Measurements from ENCODE around the gene KIF15. TPM values are rescaled to one million over a fixed set of nuclear protein-coding genes. Genes with fewer than 3 reads are reported as not detected.

Gene KIF15, protein sequence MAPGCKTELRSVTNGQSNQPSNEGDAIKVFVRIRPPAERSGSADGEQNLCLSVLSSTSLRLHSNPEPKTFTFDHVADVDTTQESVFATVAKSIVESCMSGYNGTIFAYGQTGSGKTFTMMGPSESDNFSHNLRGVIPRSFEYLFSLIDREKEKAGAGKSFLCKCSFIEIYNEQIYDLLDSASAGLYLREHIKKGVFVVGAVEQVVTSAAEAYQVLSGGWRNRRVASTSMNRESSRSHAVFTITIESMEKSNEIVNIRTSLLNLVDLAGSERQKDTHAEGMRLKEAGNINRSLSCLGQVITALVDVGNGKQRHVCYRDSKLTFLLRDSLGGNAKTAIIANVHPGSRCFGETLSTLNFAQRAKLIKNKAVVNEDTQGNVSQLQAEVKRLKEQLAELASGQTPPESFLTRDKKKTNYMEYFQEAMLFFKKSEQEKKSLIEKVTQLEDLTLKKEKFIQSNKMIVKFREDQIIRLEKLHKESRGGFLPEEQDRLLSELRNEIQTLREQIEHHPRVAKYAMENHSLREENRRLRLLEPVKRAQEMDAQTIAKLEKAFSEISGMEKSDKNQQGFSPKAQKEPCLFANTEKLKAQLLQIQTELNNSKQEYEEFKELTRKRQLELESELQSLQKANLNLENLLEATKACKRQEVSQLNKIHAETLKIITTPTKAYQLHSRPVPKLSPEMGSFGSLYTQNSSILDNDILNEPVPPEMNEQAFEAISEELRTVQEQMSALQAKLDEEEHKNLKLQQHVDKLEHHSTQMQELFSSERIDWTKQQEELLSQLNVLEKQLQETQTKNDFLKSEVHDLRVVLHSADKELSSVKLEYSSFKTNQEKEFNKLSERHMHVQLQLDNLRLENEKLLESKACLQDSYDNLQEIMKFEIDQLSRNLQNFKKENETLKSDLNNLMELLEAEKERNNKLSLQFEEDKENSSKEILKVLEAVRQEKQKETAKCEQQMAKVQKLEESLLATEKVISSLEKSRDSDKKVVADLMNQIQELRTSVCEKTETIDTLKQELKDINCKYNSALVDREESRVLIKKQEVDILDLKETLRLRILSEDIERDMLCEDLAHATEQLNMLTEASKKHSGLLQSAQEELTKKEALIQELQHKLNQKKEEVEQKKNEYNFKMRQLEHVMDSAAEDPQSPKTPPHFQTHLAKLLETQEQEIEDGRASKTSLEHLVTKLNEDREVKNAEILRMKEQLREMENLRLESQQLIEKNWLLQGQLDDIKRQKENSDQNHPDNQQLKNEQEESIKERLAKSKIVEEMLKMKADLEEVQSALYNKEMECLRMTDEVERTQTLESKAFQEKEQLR (N-terminal part only)
- 2.2 TPM for total RNA-seq

DNA sequence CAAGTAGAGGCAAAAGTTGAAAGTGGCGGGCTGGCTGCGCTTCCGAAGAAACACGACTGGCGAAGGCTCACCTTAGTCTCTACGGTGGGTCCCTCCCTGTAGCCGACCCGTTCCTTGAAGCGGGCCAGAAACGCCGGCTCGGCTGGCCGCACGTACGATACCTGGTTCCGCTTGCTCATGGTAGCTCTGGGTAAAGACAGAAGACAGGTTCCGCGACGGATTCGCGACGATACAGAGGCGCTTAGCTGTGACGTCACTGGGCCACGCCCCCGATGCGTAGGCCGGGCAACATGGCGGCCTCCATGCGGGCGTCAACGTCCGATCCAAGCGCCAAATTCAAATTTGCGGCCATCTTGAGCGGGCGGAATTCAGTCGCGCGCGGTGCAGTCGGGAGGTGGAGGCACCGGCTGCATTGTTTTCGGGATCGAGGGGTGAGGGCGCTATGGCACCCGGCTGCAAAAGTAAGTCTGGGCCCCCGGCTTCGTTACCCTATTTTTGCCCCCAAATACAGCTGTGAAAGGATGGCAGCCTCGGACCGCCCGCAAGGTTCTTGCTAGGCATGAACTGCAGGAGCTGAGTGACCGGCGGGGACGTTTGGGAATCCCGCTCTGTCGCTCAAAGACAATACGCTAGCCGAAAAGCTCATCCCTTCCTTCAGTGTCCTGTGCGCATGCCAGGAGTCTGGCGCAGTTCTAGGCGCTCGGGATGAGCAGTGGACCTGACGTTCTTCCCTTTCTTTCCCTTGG is at the start of gene KIF15, which contains the start of gene KIAA1143:
Gene KIF15, plus strand, starts transcription at position 371 of the 746 bp plus-strand sequence. Its CDS starts 72 bp downstream, at position 443.
Gene KIAA1143, minus strand, starts transcription at position 196 of the 746 bp plus-strand sequence. Its CDS starts 17 bp downstream, at position 179.
- intact Hi-C loops (cut with DNase I) = no loop called here
- TF ChIP-seq POLR2AphosphoS5 (IDR thresholded peaks at IDR 0.05; ENCODE audit: insufficient read depth in 1 of 2, low read depth in 1 of 2) = peak; percentile 90 to 92
- TF ChIP-seq, protein P1, sequence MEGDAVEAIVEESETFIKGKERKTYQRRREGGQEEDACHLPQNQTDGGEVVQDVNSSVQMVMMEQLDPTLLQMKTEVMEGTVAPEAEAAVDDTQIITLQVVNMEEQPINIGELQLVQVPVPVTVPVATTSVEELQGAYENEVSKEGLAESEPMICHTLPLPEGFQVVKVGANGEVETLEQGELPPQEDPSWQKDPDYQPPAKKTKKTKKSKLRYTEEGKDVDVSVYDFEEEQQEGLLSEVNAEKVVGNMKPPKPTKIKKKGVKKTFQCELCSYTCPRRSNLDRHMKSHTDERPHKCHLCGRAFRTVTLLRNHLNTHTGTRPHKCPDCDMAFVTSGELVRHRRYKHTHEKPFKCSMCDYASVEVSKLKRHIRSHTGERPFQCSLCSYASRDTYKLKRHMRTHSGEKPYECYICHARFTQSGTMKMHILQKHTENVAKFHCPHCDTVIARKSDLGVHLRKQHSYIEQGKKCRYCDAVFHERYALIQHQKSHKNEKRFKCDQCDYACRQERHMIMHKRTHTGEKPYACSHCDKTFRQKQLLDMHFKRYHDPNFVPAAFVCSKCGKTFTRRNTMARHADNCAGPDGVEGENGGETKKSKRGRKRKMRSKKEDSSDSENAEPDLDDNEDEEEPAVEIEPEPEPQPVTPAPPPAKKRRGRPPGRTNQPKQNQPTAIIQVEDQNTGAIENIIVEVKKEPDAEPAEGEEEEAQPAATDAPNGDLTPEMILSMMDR (IDR thresholded peaks at IDR 0.05) = no peak

DNA sequence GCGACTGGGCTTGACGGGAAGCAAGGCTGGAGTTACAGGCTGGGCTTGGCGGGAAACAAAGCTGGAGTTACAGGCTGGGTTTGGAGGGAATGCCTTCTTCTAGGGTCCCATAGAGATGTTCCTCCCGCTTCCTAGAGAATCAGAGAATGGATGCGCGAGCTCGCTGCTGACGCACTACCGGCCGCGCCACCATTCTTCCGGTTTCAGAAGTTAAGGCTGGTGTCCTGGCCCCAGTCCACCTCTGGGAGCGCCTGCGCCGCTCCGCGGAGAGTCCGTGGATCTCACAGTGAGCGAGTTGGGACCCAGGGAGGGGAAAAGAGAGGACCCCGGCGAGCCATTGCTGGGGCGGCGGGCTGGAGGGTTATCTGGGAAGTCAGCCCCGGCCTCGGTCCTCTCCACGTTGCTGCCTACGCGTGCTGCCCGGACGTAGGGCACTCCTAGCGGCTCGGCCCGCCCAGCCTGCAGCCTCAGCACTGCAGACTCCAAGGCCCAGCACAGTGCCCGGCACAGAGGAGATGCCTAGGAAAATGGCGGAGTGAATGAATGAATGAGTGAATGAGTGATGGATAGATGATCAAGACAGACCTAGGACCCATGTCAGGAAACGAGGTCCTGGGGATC is 49.0 kb upstream of the KIF15 start, which contains the start of gene ZNF502:
Gene ZNF502, plus strand, starts transcription at position 206 of the 621 bp plus-strand sequence. CDS start 7,602 bp downstream, outside the sequence.
- H3K36me3 ChIP-seq = peaks cover 0 to 3% of the 10 kb centered on the region in 2 donors
- intact Hi-C loops (cut with DNase I) = no loop called here
- H3K27me3 ChIP-seq = no peaks in the 10 kb centered on the region
- TF ChIP-seq, protein P1 (IDR thresholded peaks at IDR 0.05) = peak in 1 of 3 experiments; percentile 15
- TF ChIP-seq POLR2AphosphoS5 (IDR thresholded peaks at IDR 0.05; ENCODE audit: insufficient read depth in 1 of 2, low read depth in 1 of 2) (peak; percentile 72 to 80), POLR2A (IDR thresholded peaks at IDR 0.05) (no peak)
- no peak within 1 kb of the TSS for H3K27ac ChIP-seq
- no peak for DNase-seq (ENCODE audit: extremely low spot score in 2 of 2)
- no peaks in the 10 kb centered on the region for H3K4me1 ChIP-seq
- H3K4me3 ChIP-seq = peak within 1 kb of the TSS; percentile 69 to 78
- peaks cover 2% of the 10 kb centered on the region for H3K9me3 ChIP-seq

More for the DNA sequence above, at the start of gene KIF15, which contains the start of gene KIAA1143:
- Histone ChIP-seq H3K27ac (peak within 1 kb of the TSS; percentile 68), H3K27me3 (no peaks in the 10 kb centered on the region), H3K36me3 (peaks cover 0 to 6% of the 10 kb centered on the region in 2 donors), H3K4me3 (peak within 1 kb of the TSS; percentile 71 to 80), H3K4me1 (peaks cover 15% of the 10 kb centered on the region), H3K9me3 (no peaks in the 10 kb centered on the region)
- peak in 1 of 2 donors; percentile 96 for DNase-seq (ENCODE audit: extremely low spot score in 2 of 2)

DNA sequence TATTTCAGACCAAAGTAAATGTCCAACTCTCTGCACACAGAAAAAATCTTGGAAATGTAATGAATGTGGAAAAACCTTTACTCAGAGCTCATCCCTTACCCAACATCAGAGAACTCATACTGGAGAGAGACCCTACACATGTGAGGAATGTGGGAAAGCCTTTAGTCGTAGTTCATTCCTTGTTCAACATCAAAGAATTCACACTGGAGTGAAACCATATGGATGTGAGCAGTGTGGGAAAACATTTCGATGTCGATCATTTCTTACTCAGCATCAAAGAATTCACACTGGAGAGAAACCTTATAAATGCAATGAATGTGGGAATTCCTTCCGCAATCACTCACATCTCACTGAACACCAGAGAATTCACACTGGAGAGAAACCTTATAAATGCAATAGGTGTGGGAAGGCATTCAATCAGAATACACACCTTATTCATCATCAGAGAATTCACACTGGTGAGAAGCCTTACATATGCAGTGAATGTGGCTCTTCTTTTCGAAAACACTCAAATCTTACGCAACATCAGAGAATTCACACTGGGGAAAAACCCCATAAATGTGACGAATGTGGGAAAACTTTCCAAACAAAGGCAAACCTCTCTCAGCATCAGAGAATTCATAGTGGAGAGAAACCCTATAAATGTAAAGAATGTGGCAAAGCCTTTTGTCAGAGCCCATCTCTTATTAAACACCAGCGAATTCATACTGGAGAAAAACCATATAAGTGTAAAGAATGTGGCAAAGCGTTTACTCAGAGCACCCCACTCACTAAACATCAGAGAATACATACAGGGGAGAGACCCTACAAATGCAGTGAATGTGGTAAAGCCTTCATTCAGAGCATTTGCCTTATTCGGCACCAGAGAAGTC is 40.1 kb upstream of the KIF15 start:
- Histone ChIP-seq H3K27me3 (no peaks in the 10 kb centered on the region), H3K27ac (no peak overlapping the region), H3K9me3 (peaks cover 76% of the 10 kb centered on the region), H3K36me3 (peaks cover 0 to 52% of the 10 kb centered on the region in 2 donors), H3K4me3 (peak overlapping the region in 1 of 2 donors; percentile 7), H3K4me1 (no peaks in the 10 kb centered on the region)
- no peak for DNase-seq (ENCODE audit: extremely low spot score in 2 of 2)
- intact Hi-C loops (cut with DNase I) = no loop called here
- no peak for TF ChIP-seq POLR2A (IDR thresholded peaks at IDR 0.05)
- TF ChIP-seq, protein P1 (IDR thresholded peaks at IDR 0.05) = no peak
- no peak for TF ChIP-seq POLR2AphosphoS5 (IDR thresholded peaks at IDR 0.05; ENCODE audit: insufficient read depth in 1 of 2, low read depth in 1 of 2)

Data from vagina (tissue), 2 donors.